NCI-H1694 (cell line): Measurements from ENCODE around the gene LRRFIP2.
"Not testable (repeated sequence)": the region's sequence is repeated elsewhere in the genome, so short reads cannot be mapped to it uniquely, and the experiment has no call there.

Experiments used
- DNase-seq: peaks from one replicate; lab custom pipeline; 2025; lab: John Stamatoyannopoulos, UW

Gene LRRFIP2

DNA sequence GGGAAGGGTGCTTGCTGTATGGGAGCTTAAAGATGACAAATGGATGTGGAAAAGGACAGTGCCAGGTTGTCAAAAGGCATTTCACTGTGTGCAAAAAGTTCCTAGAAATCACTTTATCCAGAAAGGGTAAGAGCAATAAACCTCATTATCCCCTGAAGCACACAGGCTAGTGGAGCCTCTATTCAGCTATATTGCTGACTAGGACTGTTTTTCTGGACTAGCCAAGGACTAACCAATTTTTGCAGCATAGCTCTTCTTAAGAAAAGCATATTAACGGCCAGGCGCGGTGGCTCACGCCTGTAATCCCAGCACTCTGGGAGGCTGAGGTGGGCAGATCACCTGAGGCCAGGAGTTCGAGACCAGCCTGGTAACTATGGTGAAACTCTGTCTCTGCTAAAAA, 116.3 kb downstream of the LRRFIP2 start:
- DNase-seq: no peak

DNA sequence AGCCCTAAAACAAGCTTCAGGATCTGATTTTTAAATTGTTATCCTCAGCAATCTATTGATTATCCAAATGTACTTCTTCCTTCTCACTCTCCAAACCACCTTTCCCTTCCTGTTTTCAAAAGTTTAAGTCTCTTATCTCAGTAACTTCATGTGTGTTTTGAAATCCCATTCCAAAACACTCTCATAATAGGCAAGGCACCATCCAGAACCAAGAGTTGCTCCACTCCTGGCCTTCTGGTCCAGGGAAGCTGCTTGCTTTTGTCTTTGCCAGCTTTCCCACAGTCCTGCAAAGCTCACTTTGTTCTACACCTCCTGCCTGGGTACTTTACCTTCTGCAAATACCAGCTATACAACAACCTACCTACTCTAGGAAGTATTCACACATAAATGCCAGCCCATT, 117.6 kb downstream of the LRRFIP2 start:
- no peak for DNase-seq

DNA sequence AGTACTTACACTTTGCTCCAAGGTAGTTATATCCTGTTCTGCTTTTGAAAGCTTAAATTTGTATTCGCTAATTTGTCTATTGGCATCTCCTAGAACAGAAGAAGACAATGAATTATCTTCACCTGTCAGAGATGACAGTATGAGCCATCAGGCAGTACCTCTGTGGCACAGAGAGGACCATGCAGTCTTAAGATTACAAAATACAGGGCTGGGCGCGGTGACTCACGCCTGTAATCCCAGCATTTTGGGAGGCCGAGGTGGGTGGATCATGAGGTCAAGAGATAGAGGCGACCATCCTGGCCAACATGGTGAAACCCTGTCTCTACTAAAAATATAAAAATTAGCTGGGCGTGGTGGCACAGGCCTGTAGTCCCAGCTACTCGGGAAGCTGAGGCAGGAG, 119.3 kb downstream of the LRRFIP2 start:
- DNase-seq: not testable (repeated sequence)

DNA sequence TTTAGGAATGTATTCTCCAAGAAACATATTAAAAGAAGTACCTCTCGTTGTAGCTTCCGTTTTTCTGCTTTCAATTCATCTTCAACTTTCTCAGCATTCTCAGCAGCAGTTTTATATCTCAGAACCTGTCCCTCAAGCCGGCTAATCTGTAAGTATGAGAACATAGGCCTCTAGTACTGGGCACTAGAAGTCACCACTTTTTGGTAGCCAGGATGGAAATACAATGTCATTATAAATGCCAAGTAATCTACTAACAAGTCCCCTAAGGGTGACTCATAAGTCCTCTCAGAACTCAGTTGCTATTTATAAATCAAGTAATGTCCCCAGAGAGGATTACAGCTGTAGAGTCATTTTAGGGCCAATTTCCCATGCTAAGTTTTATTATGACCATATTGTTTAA, 120.0 kb downstream of the LRRFIP2 start:
- DNase-seq: no peak

DNA sequence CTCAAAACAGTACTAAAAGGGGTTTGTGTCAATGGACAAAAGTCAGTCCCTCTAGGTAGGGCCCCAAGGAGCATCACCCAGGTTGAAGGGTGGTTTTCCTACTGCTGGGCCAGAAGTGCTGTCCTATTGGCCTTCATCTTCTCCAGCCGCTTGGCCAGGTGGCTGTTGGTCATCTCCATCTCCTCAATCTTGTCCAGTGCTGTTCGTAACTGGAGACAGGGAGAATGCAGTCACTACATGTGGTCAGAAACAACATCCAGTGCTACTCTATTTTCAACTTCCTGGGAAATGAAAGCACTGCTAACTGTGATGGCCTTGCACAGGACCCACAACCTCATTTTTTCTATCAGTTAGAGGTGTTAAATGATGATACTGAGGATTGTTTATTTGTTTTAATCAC, 120.6 kb downstream of the LRRFIP2 start:
- no peak for DNase-seq

DNA sequence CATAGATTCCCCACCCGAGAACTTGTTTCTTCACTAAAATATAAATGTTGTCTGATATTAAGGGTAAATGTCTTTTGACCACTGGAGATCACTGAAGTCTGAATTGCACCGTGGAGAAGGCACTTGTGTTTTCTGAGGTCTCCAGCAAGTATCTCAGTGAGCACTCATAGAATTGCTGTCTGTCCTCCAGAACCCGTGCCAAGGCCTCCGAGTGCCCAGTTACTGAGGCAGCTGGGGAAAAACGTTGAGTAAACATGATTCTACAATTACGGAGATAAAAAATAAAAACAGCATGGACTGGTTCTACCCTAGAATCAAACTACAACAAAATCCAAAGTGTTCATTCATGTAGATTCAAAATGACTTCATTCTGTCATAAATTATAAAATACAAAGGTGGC, 121.0 kb downstream of the LRRFIP2 start:
- DNase-seq: no peak

DNA sequence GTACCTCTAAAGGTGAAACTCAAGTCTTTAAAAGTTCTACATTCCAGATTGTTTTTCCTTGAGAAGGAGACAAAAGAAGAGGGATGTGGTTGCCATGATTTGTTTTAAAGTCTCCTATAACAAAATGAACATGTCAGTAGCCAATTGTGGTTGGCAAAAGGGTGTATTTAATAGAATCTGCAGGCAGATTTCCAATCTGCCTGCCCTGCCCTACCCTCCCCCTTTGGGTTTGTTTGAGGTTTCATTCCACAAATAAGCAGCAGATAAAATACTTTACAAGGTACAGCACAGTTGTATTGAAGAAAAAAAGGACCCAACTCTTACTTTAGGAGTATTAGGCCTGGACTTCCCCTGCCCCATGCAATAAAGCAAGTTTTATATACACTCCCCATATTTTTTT, 121.5 kb downstream of the LRRFIP2 start:
- DNase-seq: no peak

DNA sequence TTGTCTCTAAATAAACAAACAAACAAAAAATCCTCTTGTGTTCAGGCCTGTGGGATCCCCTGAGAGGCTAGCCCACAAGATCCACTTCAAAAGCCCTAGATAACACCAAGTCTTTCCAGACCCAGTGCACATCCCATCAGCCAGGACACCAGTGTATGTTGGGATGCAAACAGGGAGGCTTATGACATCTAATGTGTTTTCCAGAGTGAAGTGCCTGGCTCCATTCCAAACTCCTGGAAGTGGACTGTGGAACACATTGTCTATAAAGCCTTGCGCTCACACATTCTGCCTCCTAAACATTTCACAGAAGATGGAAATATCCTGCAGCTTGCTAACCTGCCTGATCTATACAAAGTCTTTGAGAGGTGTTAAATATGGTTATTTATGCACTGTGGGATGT, 124.1 kb downstream of the LRRFIP2 start:
- no peak for DNase-seq

DNA sequence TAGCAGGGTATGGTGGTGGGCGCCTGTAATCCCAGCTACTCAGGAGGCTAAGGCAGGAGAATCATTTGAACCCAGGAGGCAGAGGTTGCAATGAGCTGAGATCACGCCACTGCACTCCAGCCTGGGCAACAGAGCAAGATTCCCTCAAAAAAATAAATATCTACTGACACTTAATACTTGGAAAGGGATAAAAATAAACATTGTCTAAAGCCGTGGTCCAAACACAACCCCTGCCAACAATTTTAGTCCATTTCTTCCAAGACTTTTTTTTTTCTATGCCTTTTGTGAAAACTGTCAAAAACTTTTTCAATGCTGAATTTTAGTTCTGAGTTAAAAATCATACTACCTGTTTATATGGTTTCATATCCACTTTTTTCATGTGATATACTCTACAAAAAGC, 131.7 kb downstream of the LRRFIP2 start:
- not testable (repeated sequence) for DNase-seq

DNA sequence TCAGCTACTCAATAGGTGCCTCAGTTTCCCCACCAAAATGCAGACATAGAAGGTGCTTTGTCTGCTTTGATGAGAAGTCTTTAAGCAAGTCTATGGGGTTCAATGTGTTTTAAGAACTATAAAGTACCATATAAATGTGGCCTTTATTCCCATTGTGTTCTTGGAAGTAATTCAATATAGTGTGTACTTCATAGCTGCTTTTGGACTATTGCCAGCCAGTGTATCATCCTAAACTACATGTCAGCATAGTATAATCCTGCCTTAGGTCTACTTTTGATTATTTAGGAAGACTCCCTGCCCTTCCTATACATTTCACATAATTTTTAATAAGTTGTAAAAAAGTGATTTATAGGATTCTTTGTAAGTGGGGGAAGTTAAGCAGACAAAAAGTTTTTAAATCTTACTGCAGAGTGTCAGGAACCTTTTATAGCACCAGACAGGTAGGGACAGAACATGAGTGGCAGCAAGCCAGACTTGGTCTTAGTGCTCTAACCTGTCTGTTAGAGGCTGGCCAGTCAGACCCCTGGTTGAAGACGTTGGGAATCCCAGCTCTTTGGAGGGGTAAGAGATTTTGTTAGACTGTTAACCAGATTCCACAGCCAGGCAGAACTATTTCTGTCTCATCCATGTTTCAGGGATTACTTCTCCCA, 132.7 kb downstream of the LRRFIP2 start:
- DNase-seq: no peak

DNA sequence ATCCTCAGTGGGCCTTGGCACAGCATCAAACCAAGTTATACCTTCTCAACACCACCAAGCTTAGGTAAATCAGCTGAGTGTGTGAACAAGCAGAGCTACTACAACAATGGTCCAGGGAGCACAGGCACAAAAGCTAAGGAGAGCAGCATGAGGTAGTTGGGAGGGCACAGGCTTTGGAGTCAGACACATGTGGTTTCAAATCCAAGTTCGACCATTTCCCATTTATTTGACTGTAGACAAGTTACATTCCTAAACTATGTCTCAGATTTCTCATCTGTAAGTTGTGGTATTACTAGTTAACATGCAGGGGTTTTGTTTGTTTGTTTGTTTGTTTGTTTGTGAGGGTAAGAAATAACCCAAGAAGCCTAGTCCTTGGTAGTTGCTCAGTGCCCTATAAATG, 134.2 kb downstream of the LRRFIP2 start:
- no peak for DNase-seq

DNA sequence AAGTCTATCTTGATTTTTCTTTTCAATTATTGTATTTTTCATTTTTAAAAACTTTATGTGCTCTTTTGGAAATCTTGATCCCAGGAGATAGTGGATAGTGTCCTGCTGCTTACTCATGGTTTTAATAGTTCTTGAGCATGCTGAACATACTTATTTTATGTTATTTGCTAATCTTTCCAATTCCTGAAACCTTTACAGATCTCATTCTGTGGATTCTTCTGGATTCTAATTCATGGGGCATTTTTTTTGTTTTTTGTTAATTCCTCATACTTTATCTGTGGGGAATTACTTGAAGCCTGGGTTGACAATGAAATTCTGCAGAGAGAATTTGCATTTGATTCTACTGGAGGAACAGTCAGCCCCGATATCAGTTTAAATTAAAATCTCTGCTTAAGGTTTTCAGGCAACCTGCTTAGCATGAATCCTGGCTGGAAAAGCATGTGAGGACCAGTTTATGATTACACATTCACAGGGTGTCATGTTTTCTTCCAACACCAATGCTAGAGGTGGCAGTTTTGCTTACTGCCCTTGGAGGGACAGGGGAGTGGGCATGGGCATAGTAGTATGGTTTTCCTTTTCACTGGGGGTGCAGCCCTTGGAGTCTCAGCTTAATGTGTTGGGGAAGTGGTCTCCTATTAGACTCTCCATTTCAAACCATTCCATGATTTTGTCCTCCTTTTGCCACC, 135.1 kb downstream of the LRRFIP2 start:
- no peak for DNase-seq

DNA sequence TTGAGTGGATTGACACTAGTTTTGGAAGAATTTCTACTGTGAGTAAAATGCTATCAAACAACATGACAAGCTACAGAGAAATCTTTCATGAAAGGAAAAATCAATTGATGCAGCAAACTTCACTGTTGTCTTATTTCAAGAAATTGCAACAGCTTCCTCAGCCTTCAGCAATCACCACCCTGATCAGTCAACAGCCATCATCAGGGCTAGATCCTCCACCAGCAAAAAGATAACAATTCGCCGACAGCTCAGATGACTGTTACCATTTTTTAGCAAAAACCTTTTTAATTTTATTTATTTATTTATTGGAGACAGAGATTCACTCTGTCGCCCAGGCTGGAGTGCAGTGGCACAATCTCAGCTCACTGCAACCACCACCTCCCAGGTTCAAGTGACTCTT, 137.0 kb downstream of the LRRFIP2 start:
- DNase-seq: no peak

DNA sequence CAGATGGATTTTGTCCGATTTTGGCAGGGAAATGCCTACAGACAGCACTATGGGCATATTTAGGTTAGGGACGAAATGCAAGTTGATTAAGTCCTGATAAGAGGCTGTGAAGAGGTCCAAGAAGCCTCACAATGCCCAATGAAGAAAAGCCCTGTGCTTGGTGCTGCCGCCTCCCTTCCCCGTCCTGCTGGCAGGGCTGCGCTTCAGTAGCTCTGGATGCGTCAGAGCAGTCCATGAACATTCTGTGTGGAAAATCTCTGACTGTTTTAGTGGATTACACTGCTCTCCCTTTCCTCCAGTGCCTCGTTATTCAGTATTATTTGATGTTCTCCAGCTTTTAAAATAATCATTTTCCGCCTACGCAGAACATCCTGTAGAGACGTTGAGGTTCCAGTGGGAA, 141.4 kb downstream of the LRRFIP2 start:
- no peak for DNase-seq

DNA sequence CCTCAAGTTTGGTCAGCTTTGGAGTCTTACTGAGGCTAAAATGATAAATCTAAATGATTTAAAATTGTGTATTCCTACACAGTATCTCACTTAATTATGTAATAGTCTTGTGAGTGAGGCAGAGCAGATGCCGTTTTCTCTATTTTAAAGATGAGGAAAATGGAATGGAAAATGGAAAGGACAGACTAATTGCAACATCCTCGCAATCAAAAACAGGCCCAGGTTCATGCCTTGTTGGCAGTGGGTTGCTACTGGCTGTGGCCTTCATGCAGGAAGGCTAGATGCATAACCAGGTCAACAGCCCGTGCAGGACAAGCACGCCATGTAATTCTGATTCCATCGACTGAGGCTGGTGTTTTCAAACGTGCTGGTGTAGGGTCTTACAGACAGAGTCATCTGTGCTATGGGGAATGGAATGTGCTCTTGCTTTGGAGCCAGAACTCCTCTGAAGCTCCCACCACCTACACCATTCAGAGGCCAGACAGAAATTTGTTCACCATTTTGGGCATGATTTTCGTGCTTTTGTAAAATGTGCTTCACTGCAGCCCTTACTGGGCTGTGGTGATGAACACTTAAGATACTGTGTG, 143.2 kb downstream of the LRRFIP2 start:
- no peak for DNase-seq

DNA sequence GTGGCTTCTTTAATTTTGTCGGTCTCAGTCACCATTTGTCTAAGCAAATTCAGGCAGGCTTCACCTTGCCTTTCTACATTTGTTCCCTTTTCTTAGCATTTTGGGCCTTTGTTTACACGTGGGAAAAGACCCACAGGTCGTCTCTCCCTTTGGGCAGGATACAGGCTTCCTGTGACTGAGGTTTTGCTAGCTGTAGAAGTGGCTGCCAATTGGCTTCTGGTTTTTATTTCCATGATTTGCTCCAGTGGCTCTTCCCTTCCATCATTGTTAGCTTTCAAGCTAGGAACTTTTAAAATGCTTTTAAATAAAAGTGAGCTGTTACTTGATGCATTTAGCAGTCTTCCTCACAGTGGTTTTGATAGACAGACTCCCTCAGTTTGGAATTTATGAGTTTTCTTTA, 143.8 kb downstream of the LRRFIP2 start:
- DNase-seq: no peak

DNA sequence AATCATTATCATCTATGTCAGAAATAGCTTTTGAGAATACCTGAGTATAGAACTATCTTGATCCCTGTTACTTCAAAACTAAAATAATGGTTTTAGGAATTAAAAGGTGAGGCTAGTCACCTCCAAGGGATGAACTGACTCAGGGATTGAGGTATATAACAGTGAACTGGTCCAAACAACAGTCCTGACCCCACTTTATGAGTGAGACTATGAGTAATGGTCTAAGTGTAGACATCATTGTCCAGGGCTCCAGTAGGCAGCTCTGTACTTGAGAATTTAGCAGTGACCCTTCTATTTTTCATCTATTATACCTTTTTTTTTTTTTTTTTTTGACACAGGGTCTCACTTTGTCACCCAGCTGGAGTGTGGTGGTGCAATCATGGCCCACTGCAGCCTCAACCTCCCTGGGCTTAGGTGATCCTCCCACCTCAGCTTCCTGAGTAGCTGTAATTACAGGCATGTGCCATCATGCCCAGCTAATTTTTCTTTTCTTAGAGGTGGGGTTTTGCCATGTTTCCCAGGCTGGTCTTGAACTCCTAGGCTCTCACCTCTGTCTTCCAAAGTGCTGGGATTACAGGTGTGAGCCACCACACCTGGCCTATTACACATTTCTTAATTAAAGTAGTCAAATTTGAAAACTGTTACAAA, 144.7 kb downstream of the LRRFIP2 start:
- no peak for DNase-seq

DNA sequence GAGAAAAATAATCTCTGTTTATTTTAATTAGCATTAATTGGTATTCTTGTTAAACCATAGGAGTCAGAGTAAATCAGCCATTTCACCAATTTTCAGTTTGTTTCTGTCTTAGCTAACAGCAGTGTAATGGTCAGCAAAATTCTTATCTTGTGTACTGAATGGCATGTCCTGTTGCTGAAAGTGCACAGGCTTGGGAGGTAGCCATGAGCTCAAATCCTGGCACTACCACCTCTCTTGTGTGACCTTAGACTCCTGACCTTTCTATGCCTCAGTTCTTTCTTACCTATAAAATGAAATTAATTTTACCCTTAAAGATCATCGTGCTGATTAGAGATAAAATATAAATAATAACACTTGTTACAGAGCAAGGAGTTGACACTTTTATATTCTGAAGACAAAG, 145.3 kb downstream of the LRRFIP2 start:
- no peak for DNase-seq

DNA sequence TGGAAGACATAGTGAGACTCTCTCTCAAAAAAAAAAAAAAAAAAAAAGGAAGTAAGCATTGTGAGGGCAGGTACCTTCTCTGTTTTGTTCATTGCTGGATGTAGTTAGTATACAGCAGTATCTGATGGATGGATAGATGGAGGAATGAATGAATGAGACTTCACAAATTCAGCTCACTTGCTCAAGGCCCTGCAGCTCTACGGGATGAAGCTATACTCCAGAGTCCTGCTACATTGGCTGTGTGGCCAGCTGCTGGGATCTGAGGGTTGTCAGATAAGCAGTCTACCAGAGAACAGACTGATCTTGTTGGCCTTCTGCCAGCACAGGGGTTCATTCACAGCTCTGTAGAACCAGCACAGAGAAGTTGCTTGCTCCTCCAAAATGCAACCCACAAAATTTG, 146.1 kb downstream of the LRRFIP2 start:
- no peak for DNase-seq

DNA sequence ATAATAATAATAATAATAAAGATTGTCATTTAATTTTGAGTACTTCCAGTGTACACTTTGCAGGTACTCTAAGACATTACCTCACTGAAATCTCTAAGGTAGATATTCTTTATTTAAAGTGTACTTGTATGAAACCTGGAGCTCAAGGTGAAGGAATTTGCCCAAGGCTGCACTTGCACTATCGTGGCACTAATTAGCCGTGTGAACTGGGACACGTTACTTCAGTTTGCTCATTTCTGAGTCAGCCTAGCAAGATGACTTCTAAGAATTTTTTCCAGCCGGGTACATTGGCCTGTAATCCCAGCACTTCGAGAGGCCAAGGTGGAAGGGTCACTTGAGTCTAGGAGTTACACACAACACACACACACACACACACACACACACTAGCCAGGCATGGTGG, 147.5 kb downstream of the LRRFIP2 start:
- DNase-seq: no peak

DNA sequence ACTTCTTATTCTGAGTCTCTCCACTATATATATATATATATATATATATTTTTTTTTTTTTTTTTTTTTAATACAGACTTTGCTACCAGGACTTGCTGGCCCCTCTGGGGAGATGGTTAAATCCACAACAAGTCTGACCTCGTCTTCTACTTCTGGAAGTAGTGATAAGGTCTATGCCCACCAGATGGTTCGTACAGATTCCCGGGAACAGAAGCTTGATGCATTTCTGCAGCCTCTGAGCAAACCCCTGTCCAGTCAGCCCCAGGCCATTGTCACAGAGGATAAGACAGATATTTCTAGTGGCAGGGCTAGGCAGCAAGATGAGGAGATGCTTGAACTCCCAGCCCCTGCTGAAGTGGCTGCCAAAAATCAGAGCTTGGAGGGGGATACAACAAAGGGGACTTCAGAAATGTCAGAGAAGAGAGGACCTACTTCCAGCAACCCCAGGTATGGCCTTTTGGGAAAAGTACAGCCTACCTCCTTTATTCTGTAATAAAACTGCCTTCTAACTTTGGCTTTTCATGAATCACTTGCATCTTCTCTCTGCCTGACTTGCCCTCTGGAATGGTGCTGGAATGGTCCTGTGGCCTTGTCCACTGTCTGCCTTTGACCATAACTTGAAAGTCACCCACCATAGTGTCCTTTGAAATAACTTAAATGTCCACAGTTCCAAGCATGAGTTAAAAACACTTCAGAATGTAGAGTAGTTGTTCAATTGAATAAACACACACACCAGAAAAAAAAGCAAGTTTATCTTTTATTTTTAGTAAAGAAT, 148.6 kb downstream of the LRRFIP2 start:
- DNase-seq: no peak

DNA sequence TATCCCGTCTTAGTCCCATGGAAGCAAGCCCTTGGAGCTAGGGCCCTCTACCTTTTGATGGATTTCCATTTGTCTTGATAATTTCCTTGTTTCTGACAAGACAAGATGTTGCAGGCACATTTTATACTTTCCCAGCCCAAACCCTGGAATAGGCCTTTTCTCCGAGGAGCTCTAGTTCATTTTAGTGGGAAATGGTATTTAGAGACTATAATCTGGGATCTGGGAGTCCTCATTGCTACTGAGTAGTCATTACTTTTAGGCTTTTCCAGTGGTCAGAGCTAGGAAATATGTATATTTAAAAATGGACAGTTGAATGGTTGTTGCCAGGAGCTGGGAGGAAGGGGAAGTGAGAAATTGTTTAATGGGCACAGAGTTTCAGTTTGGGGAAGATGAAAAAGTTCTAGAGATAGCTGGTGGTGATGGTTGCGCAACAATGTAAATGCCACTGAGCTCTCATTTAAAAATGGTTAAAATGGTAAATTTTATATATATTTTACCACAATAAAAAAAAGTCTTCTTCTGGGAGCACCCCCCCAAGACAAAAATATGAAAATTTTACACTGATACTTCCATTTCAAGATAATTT, 149.5 kb downstream of the LRRFIP2 start:
- no peak for DNase-seq
